Ishikawa (cell line): ENCODE data around the gene BCO1.

Experiments used
- CEBPB ChIP-seq: IDR thresholded peaks from 2 replicates; pipeline ENCODE4 v1.6.1; 2012
- CREB1 ChIP-seq: IDR thresholded peaks from 2 replicates; pipeline ENCODE4 v1.6.1; 2012; ENCODE audit warnings: low read depth
- EGR1 ChIP-seq: IDR thresholded peaks from 2 replicates; pipeline ENCODE4 v1.6.1; 2012
- EP300 ChIP-seq: IDR thresholded peaks from 2 replicates; pipeline ENCODE4 v1.6.1; 2012; ENCODE audit warnings: borderline replicate concordance
- FOXM1 ChIP-seq: IDR thresholded peaks from 2 replicates; pipeline ENCODE4 v1.6.1; 2012; ENCODE audit warnings: low read depth, borderline replicate concordance
- MAX ChIP-seq: IDR thresholded peaks from 2 replicates; pipeline ENCODE4 v1.6.1; 2012
- NFIC ChIP-seq: IDR thresholded peaks from 2 replicates; pipeline ENCODE4 v1.6.1; 2012
- RAD21 ChIP-seq: IDR thresholded peaks from 2 replicates; pipeline ENCODE4 v1.6.1; 2012; ENCODE audit warnings: low read depth
- REST ChIP-seq: IDR thresholded peaks from 2 replicates; pipeline ENCODE4 v1.6.1; 2012; ENCODE audit warnings: low read depth, mild to moderate bottlenecking
- TAF1 ChIP-seq: IDR thresholded peaks from 2 replicates; pipeline ENCODE4 v1.6.1; 2012; ENCODE audit warnings: low read depth, mild to moderate bottlenecking
- TCF12 ChIP-seq: IDR thresholded peaks from 2 replicates; pipeline ENCODE4 v1.6.1; 2012; ENCODE audit warnings: low read depth
- TEAD4 ChIP-seq: IDR thresholded peaks from 2 replicates; pipeline ENCODE4 v1.6.1; 2012
- USF1 ChIP-seq: IDR thresholded peaks from 2 replicates; pipeline ENCODE4 v1.6.1; 2012
- YY1 ChIP-seq: IDR thresholded peaks from 2 replicates; pipeline ENCODE4 v1.6.1; 2012; ENCODE audit warnings: low read depth
- ZBTB7A ChIP-seq: IDR thresholded peaks from 2 replicates; pipeline ENCODE4 v1.6.1; 2012; ENCODE audit warnings: low read depth

Gene BCO1

GRCh38 chr16:81321536-81321935, 83.0 kb downstream of the BCO1 start:
- TF ChIP-seq EGR1 (no peak), MAX (no peak), USF1 (no peak), EP300 (no peak), RAD21 (no peak), ZBTB7A (no peak), CEBPB (no peak), YY1 (no peak), REST (no peak), TAF1 (no peak), TEAD4 (no peak), TCF12 (no peak), CREB1 (no peak), NFIC (no peak), FOXM1 (no peak)

GRCh38 chr16:81324808-81325207, 86.3 kb downstream of the BCO1 start:
- TF ChIP-seq YY1 = no peak
- no peak for TF ChIP-seq RAD21
- no peak for TF ChIP-seq TAF1
- TF ChIP-seq NFIC = no peak
- TF ChIP-seq REST = no peak
- no peak for TF ChIP-seq TCF12
- no peak for TF ChIP-seq EP300
- TF ChIP-seq CEBPB = no peak

GRCh38 chr16:81327011-81327410, 88.5 kb downstream of the BCO1 start:
- TF ChIP-seq CREB1 (no peak), NFIC (no peak), MAX (no peak), TCF12 (no peak), ZBTB7A (no peak), TAF1 (no peak), CEBPB (no peak), EGR1 (no peak), FOXM1 (no peak), TEAD4 (no peak), YY1 (no peak), EP300 (no peak), RAD21 (no peak)

GRCh38 chr16:81327447-81328196, 89.1 kb downstream of the BCO1 start:
- no peak for TF ChIP-seq RAD21
- no peak for TF ChIP-seq EGR1
- TF ChIP-seq REST = no peak
- no peak for TF ChIP-seq YY1

GRCh38 chr16:81329947-81330346, 91.5 kb downstream of the BCO1 start:
- TF ChIP-seq REST = no peak
- no peak for TF ChIP-seq CREB1
- no peak for TF ChIP-seq YY1
- TF ChIP-seq TEAD4 = no peak
- TF ChIP-seq TAF1 = no peak
- TF ChIP-seq EP300 = no peak
- TF ChIP-seq NFIC = no peak
- no peak for TF ChIP-seq EGR1
- no peak for TF ChIP-seq RAD21
- TF ChIP-seq MAX = no peak
- TF ChIP-seq TCF12 = no peak
